Measurements from ENCODE around the gene MYO1A. TPM values are rescaled to one million over a fixed set of nuclear protein-coding genes. Genes with fewer than 3 reads are reported as not detected.

MYO1A gene
- total and polyA plus RNA-seq, 10 of the 15 experiments (the other 5 are each of a cell fraction or from before 2014, with no cell fraction given): 0.01 to 0.34 (median 0.15) TPM; not detected in 2

GRCh38 chr12:57087691-57088353 is 37.9 kb upstream of the MYO1A start:
- ATAC-seq: peak; percentile 69
- RAD21 ChIA-PET (ENCODE audit: unreplicated experiment): interaction anchor here (0.6 to 8.8 kb wide), 4 partner anchors 9 to 404 kb away, joined by 4 to 199 read pairs (median 32); partner anchors contain the start of genes NEMP1 and STAT6
- Histone ChIP-seq H3K79me2 (ENCODE audit: control insufficient read depth, insufficient read depth, low read length) (peaks cover 28% of the 10 kb centered on the region), H3K9ac (ENCODE audit: control insufficient read depth, insufficient read depth, low read length) (peak overlapping the region; percentile 95), H4K20me1 (ENCODE audit: control insufficient read depth, insufficient read depth) (no peaks in the 10 kb centered on the region), H3K4me3 (peak overlapping the region; percentile 95), H3K27ac (ENCODE audit: control insufficient read depth, insufficient read depth) (peak overlapping the region; percentile 98), H3K27me3 (replicated peaks in 1 of 2; ENCODE audit: control insufficient read depth in 2 of 2, insufficient read depth in 2 of 2, low read length in 1 of 2) (no peaks in the 10 kb centered on the region), H3K4me1 (ENCODE audit: control insufficient read depth, insufficient read depth, low read length) (peaks cover 23% of the 10 kb centered on the region), H3K9me3 (replicated peaks; ENCODE audit: control insufficient read depth, insufficient read depth, low read length) (no peaks in the 10 kb centered on the region), H3K36me3 (ENCODE audit: control insufficient read depth in 2 of 2, insufficient read depth in 2 of 2, low read length in 1 of 2) (peaks cover 2 to 13% of the 10 kb centered on the region in 2 experiments; a peak in 3 of 4 replicates), H2AFZ (ENCODE audit: control insufficient read depth, low read depth, low read length) (peak overlapping the region; percentile 61), H3K4me2 (ENCODE audit: control insufficient read depth, insufficient read depth) (peak overlapping the region; percentile 95)
- intact Hi-C loops (cut with micrococcal nuclease; ENCODE audit: unreplicated experiment) (loop anchor here (1.0 to 5.0 kb wide), 4 partner anchors 9 to 451 kb away; partner anchors contain the start of genes PTGES3 and STAT6), in situ Hi-C loops (cut with MboI) (loop anchor here (10.0 kb wide), 1 partner anchor 453 kb away; the partner anchor contains the start of gene BAZ2A)
- peak; percentile 66 for FAIRE-seq
- BruUV-seq (replicated peaks): no TSS peak
- WGBS (ENCODE audit: insufficient coverage, insufficient replicate concordance, low lambda C conversion rate, missing lambda C conversion rate): under 1% methylated on average over 21 of the region's 37 CpGs
- POLR2A ChIA-PET: interaction anchor here (1.0 to 5.1 kb wide), 4 partner anchors 9 to 403 kb away, joined by 3 to 41 read pairs (median 10); partner anchors contain the start of genes NEMP1 and STAT6
- CTCF ChIA-PET: interaction anchor here (0.6 to 9.0 kb wide), 4 partner anchors 8 to 169 kb away, joined by 3 to 144 read pairs (median 40); partner anchors contain the start of genes NEMP1 and STAT6
- SMC1A ChIA-PET (ENCODE audit: uncharacterized antibody, unreplicated experiment): interaction anchor here (1.0 to 9.2 kb wide), 3 partner anchors 8 to 24 kb away, joined by 6 to 169 read pairs (median 29); partner anchors contain the start of gene STAT6
- peak; percentile 79 for DNase-seq (ENCODE audit: low read depth, low spot score)
- peak; percentile 27; the same call in 1 of the 2 replicates for TF ChIP-seq PKNOX1 (IDR thresholded peaks at IDR 0.05)
- peak; percentile 82; the same call in 1 of the 2 replicates for TF ChIP-seq ZBED1 (IDR thresholded peaks at IDR 0.05; ENCODE audit: borderline replicate concordance)
- no peak for TF ChIP-seq DPF2 (IDR thresholded peaks at IDR 0.05)
- 0 out of 2 replicates have a peak, but pooled peaks have one; percentile 12 for TF ChIP-seq BACH1 (IDR thresholded peaks at IDR 0.05; ENCODE audit: borderline replicate concordance)
- TF ChIP-seq BCL11A (IDR thresholded peaks at IDR 0.05; ENCODE audit: low read depth, low read length): no peak
- 0 out of 2 replicates have a peak, but pooled peaks have one; percentile 18 for TF ChIP-seq BMI1 (IDR thresholded peaks at IDR 0.05; ENCODE audit: borderline replicate concordance)
- 0 out of 2 replicates have a peak, but pooled peaks have one; percentile 26 for TF ChIP-seq CREM (IDR thresholded peaks at IDR 0.05; ENCODE audit: low read depth)
- TF ChIP-seq TARDBP (IDR thresholded peaks at IDR 0.05; ENCODE audit: borderline replicate concordance): peak; percentile 2; the same call in 1 of the 2 replicates
- 0 out of 2 replicates have a peak, but pooled peaks have one; percentile 49 for TF ChIP-seq TBL1XR1 (IDR thresholded peaks at IDR 0.05; ENCODE audit: low read depth, low read length)
- no peak for TF ChIP-seq CREB1 (IDR thresholded peaks at IDR 0.05; ENCODE audit: low read depth)
- peak; percentile 41; the same call in 1 of the 2 replicates for TF ChIP-seq SMAD5 (IDR thresholded peaks at IDR 0.05; ENCODE audit: low read depth)
- TF ChIP-seq ATF7 (IDR thresholded peaks at IDR 0.05; ENCODE audit: low read depth): peak; percentile 38
- TF ChIP-seq ZNF622 (IDR thresholded peaks at IDR 0.05): no peak
- peak; percentile 41; the same call in 1 of the 2 replicates for TF ChIP-seq TCF12 (IDR thresholded peaks at IDR 0.05; ENCODE audit: low read depth, low read length)
- TF ChIP-seq BHLHE40 (IDR thresholded peaks at IDR 0.05; ENCODE audit: borderline replicate concordance in 1 of 2, low read depth in 2 of 2, low read length in 1 of 2): peak in 1 of 2 experiments; percentile 42; a peak in 1 of 4 replicates
- TF ChIP-seq MEF2B (IDR thresholded peaks at IDR 0.05; ENCODE audit: partially characterized antibody, poor library complexity, severe bottlenecking): peak; percentile 73
- TF ChIP-seq KLF5 (IDR thresholded peaks at IDR 0.05; ENCODE audit: partially characterized antibody): no peak
- TF ChIP-seq MAX (IDR thresholded peaks at IDR 0.05; ENCODE audit: low read depth, low read length): peak; percentile 19; the same call in 1 of the 2 replicates
- TF ChIP-seq JUNB (IDR thresholded peaks at IDR 0.05): peak; percentile 13; the same call in 1 of the 2 replicates
- 0 out of 2 replicates have a peak, but pooled peaks have one; percentile 17 for TF ChIP-seq MTA2 (IDR thresholded peaks at IDR 0.05; ENCODE audit: low read depth)
- peak; percentile 81 for TF ChIP-seq LARP7 (IDR thresholded peaks at IDR 0.05)
- peak in 1 of 2 experiments; percentile 97; a peak in 2 of 3 replicates for TF ChIP-seq EGR1 (IDR thresholded peaks at IDR 0.05; ENCODE audit: borderline replicate concordance in 1 of 2, low read depth in 2 of 2, low read length in 2 of 2)
- TF ChIP-seq MEF2A (IDR thresholded peaks at IDR 0.05; ENCODE audit: insufficient read depth, low read depth, low read length): 0 out of 2 replicates have a peak, but pooled peaks have one; percentile 14

Data from GM12878 (cell line).